AG09309 (cell line): Measurements from ENCODE around the gene WDR26.

Experiments used
- DNase-seq: peaks from one replicate; pipeline ENCODE4 v3.0.0-alpha.2; 2010; ENCODE audit warnings: low read depth
- H3K4me3 ChIP-seq: 2 replicates; pipeline ENCODE4 v1.5.1; 2011; ENCODE audit warnings: mild to moderate bottlenecking, low read depth, low read length, moderate library complexity; ENCODE audit not compliant: control insufficient read depth
- TF ChIP-seq, protein P1 (sequence below): IDR thresholded peaks from 2 replicates; pipeline ENCODE4 v1.5.1; 2011; ENCODE audit warnings: mild to moderate bottlenecking, low read depth, low read length, inconsistent platforms; ENCODE audit not compliant: insufficient read depth, control insufficient read depth; ENCODE audit errors: missing control alignments

The WDR26 gene

DNA sequence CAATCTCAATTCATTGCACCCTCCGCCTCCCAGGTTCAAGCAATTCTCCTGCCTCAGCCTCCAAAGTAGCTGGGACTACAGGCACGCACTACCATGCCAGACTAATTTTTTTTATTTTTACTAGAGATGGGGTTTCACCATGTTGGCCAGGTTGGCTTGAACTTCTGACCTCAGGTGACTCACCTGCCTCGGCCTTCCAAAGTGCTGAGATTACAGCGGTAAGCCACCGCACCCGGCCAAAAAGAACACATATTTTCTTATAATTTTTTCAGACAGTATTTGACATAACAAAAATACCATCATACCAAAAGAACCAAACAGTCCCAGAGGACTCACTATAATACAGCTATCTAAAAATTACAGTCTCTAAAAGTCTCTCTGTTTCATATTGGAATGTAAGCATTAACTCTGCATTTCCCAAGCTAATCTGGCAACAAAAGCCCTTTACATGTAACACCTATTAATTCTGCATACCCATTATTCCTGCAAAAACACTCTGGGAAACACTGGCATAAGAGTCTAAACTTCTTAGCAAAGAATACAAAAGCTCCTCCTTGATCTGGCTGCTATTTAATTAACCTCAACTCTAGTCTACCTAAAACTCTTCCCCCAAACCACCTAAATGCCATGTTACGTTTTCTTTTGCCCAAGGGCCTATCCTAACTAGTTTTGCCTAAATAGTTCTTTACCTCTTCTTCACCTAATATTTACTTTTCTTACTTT, 26.9 kb downstream of the WDR26 start:
- TF ChIP-seq, protein P1, sequence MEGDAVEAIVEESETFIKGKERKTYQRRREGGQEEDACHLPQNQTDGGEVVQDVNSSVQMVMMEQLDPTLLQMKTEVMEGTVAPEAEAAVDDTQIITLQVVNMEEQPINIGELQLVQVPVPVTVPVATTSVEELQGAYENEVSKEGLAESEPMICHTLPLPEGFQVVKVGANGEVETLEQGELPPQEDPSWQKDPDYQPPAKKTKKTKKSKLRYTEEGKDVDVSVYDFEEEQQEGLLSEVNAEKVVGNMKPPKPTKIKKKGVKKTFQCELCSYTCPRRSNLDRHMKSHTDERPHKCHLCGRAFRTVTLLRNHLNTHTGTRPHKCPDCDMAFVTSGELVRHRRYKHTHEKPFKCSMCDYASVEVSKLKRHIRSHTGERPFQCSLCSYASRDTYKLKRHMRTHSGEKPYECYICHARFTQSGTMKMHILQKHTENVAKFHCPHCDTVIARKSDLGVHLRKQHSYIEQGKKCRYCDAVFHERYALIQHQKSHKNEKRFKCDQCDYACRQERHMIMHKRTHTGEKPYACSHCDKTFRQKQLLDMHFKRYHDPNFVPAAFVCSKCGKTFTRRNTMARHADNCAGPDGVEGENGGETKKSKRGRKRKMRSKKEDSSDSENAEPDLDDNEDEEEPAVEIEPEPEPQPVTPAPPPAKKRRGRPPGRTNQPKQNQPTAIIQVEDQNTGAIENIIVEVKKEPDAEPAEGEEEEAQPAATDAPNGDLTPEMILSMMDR = no peak
- DNase-seq = no peak
- H3K4me3 ChIP-seq = no peak overlapping the region

DNA sequence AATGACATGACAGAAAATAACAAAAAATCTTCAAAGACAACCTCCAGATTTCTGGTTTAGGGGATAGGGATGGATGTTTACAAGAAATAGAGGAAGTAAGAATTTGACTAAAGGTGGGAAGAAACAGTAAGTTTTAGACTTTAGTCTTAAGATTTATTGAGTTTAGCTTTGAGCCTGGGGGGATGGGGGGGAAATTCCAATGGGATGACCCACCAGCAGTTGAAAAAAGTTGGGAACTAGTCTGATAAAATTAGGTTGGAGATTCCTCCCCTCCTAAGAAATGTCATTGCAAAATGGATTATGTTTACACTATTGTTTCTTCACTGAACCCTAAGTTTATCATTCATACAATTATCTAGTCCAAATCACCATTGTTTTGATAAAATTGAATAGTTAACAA, 28.4 kb downstream of the WDR26 start:
- DNase-seq = no peak
- no peak overlapping the region for H3K4me3 ChIP-seq
- TF ChIP-seq, protein P1 = no peak

DNA sequence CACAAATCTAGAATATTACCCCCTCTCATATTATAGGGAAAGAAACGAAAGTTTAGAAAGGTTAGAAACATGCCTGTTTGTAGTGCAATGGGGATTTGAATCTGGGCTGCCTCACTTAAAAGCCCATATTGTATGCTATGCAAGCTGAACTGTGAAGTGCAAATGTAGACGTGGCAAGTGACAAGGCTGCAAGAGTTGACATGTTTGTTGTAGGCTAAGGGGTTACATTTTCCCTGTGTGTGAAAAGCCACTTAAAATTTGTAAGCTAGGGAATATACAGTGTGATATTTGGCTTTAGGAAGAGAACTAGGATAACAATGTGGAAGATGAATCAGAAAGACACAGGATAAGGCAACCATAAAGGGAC, 29.0 kb downstream of the WDR26 start:
- TF ChIP-seq, protein P1 = no peak
- H3K4me3 ChIP-seq = no peak overlapping the region
- DNase-seq = no peak

DNA sequence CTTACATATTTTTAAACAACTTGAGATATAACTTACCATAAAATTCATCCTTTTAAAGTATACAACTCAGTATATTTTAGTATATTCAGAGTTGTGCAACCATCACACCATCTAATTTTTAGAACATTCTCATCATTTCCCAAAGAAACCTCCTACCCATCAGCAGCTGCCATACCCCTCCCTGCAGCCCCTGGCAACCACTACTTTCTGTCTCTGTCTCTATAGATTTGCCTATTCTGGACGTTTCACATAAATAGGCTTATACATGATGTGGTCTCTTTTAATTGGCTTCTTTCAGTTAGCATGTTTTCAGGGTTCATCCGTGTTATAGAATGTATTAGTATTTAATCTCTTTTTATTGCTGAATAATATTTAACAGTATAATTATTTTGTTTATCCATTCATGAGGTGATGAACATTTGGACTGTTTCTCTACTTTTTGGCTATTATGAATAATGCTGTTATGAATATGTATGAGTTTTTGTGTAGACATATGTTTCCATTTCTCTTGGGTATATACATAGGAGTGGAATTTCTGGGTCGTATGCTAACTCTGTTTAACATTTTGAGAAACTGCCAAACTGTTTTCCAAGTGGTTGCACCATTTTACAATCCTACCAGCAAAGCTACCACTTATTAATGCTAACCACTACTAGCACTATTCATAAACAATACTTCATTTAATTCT, 29.5 kb downstream of the WDR26 start:
- no peak overlapping the region for H3K4me3 ChIP-seq
- no peak for DNase-seq
- TF ChIP-seq, protein P1 = no peak

DNA sequence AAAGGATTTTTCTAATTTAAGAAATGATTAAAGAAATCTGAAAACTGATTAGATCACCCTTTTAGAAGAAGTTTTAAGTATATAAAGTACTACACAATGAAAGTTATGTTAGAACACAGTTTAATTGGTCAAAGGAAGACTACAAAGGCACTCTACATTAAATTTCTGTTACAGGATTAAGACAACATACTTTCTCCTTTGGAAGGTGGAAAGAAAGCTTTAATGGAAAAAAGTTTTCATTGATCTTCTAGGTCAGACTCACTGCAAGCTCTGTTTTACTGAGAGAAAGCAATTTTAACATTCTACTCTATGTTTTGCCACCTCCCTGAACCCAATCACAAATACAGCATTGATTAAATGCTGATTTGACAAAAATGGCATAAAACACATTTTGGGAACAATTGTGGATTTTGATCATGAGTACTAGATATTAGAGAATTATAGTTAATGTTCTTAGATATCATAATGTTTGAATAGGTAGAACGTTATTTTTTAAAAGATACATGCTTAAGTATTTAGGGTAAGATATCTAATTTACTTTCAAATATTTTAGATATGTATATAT, 32.0 kb downstream of the WDR26 start:
- no peak overlapping the region for H3K4me3 ChIP-seq
- TF ChIP-seq, protein P1 = no peak
- DNase-seq = no peak

DNA sequence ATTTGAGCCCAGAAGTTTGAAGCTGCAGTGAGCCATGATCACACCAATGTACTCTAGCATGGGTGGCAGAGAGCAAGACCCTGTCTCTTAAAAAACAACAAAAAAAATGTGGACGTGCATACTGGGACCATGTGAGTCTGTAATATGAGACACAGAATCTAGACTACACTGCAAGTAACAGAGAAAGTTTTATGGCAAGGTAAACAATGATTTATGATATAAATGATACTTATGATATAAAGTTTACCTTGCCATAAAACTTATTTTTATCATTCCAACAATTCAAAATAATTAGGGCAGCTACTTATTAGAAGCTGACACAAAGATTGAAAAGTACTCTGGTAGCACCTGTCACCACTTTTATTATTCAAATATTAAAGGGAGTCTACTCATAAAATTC, 34.7 kb downstream of the WDR26 start:
- DNase-seq = no peak
- TF ChIP-seq, protein P1 = no peak
- no peak overlapping the region for H3K4me3 ChIP-seq
